WI38 (cell line): ENCODE results near the gene ARHGAP26.

ENCODE experiments used
- H3K4me3 ChIP-seq: 2 replicates; pipeline ENCODE4 v1.5.1; 2011; ENCODE audit warnings: low read depth, mild to moderate bottlenecking, control low read depth, low read length
- CTCF ChIP-seq: IDR thresholded peaks from 2 replicates; pipeline ENCODE4 v1.5.1; 2012; ENCODE audit warnings: low read depth, mild to moderate bottlenecking, control low read depth, low read length

ARHGAP26 gene

GRCh38 chr5:143208781-143209510 lies 438.8 kb downstream of the ARHGAP26 start:
- no peak overlapping the region for H3K4me3 ChIP-seq
- TF ChIP-seq CTCF, result no peak

- H3K4me3 ChIP-seq, result no peak overlapping the region
- TF ChIP-seq CTCF, result no peak
These were observed 439.8 kb downstream of the ARHGAP26 start for GRCh38 chr5:143209881-143210395.

- TF ChIP-seq CTCF, result no peak
- H3K4me3 ChIP-seq, result no peak overlapping the region
These were observed 440.4 kb downstream of the ARHGAP26 start for GRCh38 chr5:143210576-143210975.

- no peak for TF ChIP-seq CTCF
- H3K4me3 ChIP-seq, result no peak overlapping the region
These were observed 442.1 kb downstream of the ARHGAP26 start for GRCh38 chr5:143212261-143212660.

- H3K4me3 ChIP-seq, result no peak overlapping the region
- no peak for TF ChIP-seq CTCF
These were observed 443.2 kb downstream of the ARHGAP26 start for GRCh38 chr5:143213231-143213850.

- no peak overlapping the region for H3K4me3 ChIP-seq
- no peak for TF ChIP-seq CTCF
These were observed 443.7 kb downstream of the ARHGAP26 start for GRCh38 chr5:143213851-143214363.

- no peak overlapping the region for H3K4me3 ChIP-seq
- TF ChIP-seq CTCF, result no peak
These were observed 444.3 kb downstream of the ARHGAP26 start for GRCh38 chr5:143214458-143214857.
